ENCODE data around the gene ARMC9.

GRCh38 chr2:231343006-231343710, 144.7 kb downstream of the ARMC9 start:
- TF ChIP-seq, protein P1, sequence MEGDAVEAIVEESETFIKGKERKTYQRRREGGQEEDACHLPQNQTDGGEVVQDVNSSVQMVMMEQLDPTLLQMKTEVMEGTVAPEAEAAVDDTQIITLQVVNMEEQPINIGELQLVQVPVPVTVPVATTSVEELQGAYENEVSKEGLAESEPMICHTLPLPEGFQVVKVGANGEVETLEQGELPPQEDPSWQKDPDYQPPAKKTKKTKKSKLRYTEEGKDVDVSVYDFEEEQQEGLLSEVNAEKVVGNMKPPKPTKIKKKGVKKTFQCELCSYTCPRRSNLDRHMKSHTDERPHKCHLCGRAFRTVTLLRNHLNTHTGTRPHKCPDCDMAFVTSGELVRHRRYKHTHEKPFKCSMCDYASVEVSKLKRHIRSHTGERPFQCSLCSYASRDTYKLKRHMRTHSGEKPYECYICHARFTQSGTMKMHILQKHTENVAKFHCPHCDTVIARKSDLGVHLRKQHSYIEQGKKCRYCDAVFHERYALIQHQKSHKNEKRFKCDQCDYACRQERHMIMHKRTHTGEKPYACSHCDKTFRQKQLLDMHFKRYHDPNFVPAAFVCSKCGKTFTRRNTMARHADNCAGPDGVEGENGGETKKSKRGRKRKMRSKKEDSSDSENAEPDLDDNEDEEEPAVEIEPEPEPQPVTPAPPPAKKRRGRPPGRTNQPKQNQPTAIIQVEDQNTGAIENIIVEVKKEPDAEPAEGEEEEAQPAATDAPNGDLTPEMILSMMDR (IDR thresholded peaks at IDR 0.05), result no peak
- TF ChIP-seq POLR2A (IDR thresholded peaks at IDR 0.05), result no peak

Data from body of pancreas (tissue), 4 donors.